KBM-7 (cell line): ENCODE results near the gene DOK3.

Source experiments
- DNase-seq: peaks from one replicate; pipeline ENCODE4 v3.0.0-alpha.2; 2015
- in situ Hi-C: fragments of 300-500 bp; cut with MboI; formaldehyde crosslinking; loops from 2 replicates; pipeline ENCODE4 v1.14.3; 2020; ENCODE audit warnings: low sequenced_read_pairs, low pct_unique_long_range_greater_than_20kb, mixed read lengths

The DOK3 gene

GRCh38 chr5:177501874-177502678, 7.5 kb downstream of the DOK3 start:
- in situ Hi-C loops: no loop called here
- no peak for DNase-seq

DNA sequence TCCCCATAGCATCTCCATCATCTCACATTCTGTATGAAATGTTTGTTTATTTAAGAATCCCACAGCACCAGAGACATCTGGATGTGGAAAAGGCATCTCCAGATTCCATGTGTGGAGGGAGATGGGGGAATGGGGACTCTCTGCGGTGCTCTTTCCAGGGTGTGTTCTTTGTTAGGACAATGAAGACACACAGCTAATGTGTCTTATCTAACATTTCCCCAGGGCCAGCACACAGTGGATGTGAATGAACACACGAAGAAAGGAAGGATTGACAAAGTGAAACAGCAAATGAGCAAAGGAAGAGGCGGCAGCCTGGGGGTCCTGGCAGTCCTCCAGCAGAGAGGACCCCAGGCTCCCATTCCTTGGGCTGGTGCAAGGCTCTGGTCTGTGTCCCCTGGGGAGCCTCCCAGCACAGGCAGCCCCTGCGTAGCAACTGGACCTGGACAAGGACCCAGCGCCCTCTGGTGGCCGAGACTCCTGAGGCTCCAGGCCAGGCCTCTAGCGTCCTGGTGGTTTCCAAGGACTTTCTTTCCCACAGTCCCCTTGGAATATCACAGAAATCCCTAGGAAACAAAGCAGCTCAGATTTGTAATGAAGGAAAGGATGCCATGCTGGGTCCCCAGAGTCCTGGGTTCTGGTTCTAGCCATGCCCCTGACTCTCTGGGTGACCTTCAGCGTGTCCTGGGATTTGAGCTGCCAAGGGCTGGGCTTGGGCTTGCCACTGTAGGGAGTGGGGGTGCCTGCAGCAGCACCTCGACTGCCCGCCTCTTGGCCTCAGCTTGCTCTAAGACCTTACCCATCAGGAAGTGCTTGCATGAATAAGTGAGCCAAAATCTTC, 8.7 kb downstream of the DOK3 start:
- peak; percentile 78 for DNase-seq
- in situ Hi-C loops: no loop called here

DNA sequence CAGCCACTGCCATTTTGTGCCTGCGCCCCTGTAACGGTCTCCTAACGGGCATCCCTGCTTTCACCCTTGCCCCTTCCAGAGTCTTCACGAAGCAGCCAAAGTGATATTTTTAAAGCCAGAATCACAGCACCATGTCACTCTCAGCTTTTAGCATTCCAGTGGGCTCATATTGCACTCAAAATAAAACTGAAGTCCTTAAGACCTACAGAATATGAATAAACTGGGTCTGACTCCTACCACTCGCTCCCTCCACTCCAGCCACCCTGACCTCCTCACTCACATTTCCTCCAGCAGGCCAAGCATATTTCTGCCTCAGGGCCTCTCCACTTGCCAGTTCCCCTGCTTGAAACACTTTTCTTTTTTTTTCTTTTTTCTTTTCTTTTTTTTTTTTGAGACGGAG, 9.8 kb downstream of the DOK3 start:
- DNase-seq: no peak
- in situ Hi-C loops: no loop called here

- in situ Hi-C loops: no loop called here
- DNase-seq: no peak
Measured at GRCh38 chr5:177498013-177498787, 11.4 kb downstream of the DOK3 start.

GRCh38 chr5:177497292-177498012, 12.2 kb downstream of the DOK3 start, which contains the start of gene PDLIM7:
TSS of gene PDLIM7 (minus strand) at chr5:177497604. CDS start at chr5:177496512, 1,092 bp downstream.
- peak; percentile 100 for DNase-seq
- in situ Hi-C loops: no loop called here

- in situ Hi-C loops: no loop called here
- peak; percentile 55 for DNase-seq
Measured at GRCh38 chr5:177496727-177497291, 12.8 kb downstream of the DOK3 start.

- in situ Hi-C loops: no loop called here
- no peak for DNase-seq
Measured at GRCh38 chr5:177496070-177496726, 13.4 kb downstream of the DOK3 start.

DNA sequence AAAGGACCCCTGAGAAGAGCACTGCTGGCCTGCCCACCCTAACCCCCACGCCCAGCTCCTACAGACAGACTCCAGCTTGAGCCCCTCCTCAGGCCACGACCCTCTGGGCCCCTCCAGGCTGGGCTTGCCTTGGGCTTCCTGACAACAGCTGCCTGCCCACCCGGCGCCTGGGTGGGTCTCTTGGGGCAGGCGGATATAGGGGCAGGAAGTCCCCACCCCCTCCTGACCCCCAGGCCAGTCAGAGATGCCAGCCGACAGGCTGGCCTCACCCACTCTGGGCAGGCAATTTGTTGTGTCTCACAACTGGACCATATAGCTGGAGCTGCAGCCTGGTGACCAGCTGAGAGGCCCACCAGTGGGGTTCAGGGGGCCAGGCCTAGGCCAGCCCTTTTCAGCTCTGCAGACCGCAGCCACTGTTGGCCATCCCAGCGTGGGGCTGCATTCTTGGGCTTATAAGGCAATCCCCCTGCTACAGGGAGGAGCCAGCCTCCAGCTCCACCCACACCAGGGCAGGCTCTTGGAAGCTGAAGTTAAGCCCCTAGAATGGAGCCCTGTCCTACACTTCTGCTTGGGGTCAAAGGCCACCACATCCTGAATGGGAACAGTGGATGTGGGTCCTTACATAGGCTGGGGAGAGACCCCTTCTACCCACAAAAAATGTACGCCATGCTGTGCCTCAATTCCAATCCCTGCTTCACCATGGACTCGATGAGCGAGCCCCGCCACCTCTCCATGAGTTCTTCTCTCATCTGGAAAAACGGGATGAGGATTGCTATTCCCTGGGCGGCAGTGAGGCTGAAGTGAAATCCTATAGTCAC, 14.2 kb downstream of the DOK3 start:
- in situ Hi-C loops: no loop called here
- DNase-seq: no peak

GRCh38 chr5:177494346-177495195, 15.1 kb downstream of the DOK3 start:
- DNase-seq: peak; percentile 45
- in situ Hi-C loops: no loop called here

DNA sequence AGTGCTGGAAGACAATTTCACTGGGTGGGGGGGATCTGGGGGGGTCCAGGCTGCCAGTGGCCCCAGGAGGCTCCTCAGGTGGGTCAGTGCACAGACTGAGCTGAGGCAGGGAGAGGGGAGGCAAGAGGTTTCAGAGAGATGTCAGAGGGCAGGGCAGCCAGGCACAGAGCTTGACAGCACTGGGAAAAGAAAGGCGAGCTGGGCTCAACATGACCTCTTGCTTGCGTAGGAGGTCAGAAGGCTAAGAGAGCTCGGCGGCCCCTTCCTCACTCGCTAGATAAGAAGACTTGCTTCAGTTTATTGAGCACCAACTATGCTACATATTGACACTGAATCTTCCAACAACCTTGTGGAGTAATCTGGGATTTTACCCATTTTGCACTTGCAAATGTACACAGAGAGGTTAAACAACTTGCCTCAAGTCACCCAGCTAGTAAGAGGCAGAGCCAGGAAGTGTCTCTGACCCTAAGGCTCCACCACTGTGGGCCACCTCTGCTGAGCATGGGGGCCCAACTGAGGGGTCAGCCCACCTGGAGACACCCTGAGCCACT, 15.8 kb downstream of the DOK3 start:
- no peak for DNase-seq
- in situ Hi-C loops: no loop called here

GRCh38 chr5:177492841-177493240, 16.8 kb downstream of the DOK3 start:
- in situ Hi-C loops: no loop called here
- DNase-seq: no peak

- DNase-seq: no peak
- in situ Hi-C loops: no loop called here
Measured at GRCh38 chr5:177491983-177492746, 17.5 kb downstream of the DOK3 start.

- in situ Hi-C loops: no loop called here
- peak; percentile 37 for DNase-seq
Measured at GRCh38 chr5:177491429-177491945, 18.1 kb downstream of the DOK3 start.

DNA sequence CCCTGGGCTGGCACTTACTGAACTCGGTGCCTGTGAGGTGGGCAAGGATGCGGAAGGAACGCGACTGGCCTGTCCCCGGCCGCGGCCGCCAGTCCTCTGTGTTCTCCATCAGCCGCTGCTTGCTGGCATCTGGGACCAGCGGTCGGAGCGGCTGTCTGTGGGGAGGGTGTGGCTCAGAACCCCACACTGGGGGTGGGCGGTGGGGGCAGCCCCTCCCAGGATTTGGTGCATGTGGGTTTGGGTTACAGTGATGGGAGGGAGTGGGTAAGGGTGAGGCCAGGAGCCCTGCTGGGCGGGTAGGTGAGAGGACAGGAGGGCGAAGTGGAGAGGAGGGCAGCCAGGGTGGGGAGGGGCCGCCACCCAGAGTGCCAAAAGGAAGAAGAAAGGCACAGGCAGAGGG, 18.6 kb downstream of the DOK3 start:
- no peak for DNase-seq
- in situ Hi-C loops: no loop called here

DNA sequence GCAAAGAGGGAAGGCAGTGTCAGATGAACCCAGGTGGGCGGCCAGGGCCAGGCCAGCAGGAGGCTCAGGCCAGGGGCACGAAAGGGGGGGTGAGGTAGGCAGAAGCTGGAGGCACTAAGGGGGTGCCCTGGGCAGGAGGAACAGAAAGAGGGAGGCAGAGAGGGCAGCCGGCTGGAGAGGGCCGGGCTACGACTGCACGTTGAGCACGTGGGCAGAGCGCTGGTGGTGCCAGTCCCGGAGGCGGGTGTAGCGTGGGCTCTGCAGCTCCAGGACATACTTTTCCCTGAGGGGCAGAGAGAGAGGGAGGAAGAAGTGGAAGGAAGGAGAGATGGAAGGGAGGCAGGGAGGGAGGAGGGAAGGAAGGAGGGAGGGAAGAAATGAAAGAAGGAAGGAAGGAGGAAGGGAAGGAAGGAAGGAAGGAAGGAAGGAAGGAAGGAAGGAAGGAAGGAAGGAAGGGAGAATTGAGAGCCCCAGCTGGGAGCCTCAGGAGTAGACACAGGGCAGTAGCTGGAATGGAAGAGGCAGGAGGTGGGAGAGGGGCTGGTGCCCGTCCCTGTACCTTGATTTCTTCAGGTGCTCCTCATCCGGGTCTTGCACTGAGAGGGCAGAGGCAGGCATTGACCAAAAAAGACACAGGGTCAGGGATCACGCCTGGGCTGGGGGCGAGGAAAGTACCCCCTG, 19.2 kb downstream of the DOK3 start:
- DNase-seq: no peak
- in situ Hi-C loops: no loop called here
